GM19397 (cell line): Measurements from ENCODE around the gene TMCO6.

Source experiments
- ATAC-seq: cut with Tn5 transposase; IDR thresholded peaks from one replicate; pipeline ENCODE4 v1.9.1; 2021; ENCODE audit warnings: mild to moderate bottlenecking, moderate library complexity; ENCODE audit not compliant: unreplicated experiment

Gene TMCO6

GRCh38 chr5:140672455-140673186 lies 33.4 kb downstream of the TMCO6 start:
- no peak for ATAC-seq

DNA sequence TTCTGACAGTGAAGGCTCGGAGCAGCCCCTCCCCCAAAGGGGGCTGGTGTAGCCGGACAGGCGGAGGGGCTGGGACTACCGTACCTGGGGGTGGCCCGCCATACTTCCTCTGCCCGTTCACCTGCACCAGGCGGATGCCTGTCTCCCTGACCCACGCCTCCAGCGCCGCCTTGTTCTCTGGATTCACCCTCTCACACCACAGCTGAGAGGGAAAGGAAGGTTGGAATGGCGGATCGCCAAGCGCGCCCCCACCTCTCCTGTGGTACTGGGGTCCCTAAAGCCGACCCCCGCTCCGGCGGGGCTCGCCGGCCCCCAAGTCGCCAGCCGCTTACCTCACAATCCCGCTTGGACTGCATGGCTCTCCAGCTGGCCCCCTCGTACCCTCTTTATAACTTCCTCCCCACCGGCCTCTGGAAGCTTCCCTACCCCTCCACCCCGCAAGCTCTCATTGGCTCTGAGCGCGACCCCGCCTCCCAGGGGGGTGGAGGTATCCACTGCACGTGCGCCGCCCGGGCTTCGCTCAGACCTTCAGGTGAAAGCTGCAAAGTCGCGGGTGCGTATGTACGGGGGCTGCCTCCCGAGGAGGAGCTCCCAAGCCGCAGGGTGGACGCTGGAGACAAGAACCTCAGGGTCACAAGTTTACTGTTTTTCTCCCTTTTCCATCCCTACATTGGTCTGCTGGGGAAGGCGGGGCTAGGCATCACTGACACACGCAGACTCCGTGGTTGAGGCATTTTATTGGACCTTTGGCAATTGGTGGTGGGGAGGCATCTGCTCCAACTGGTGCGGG lies 34.1 kb downstream of the TMCO6 start, which contains the start of gene DND1:
TSS of gene DND1 (minus strand) at position 390 of the 790 bp plus-strand sequence. CDS start at position 356, 34 bp downstream.
- ATAC-seq: no peak

GRCh38 chr5:140674211-140674610 lies 35.0 kb downstream of the TMCO6 start:
- no peak for ATAC-seq

- ATAC-seq: no peak
These were observed 35.4 kb downstream of the TMCO6 start for GRCh38 chr5:140674629-140675028.

- no peak for ATAC-seq
These were observed 38.7 kb downstream of the TMCO6 start for GRCh38 chr5:140677947-140678346.

- no peak for ATAC-seq
These were observed 39.7 kb downstream of the TMCO6 start for GRCh38 chr5:140678993-140679392.

GRCh38 chr5:140690376-140690932 lies 51.2 kb downstream of the TMCO6 start:
- ATAC-seq: no peak

GRCh38 chr5:140690941-140691924 lies 52.0 kb downstream of the TMCO6 start, which contains the start of the genes HARS1 and HARS2:
Gene HARS1 (minus strand): TSS chr5:140691370. CDS start chr5:140691304, 66 bp downstream.
Gene HARS2 (plus strand): TSS chr5:140691455. CDS start chr5:140691649, 194 bp downstream.
- peak; percentile 98 for ATAC-seq

DNA sequence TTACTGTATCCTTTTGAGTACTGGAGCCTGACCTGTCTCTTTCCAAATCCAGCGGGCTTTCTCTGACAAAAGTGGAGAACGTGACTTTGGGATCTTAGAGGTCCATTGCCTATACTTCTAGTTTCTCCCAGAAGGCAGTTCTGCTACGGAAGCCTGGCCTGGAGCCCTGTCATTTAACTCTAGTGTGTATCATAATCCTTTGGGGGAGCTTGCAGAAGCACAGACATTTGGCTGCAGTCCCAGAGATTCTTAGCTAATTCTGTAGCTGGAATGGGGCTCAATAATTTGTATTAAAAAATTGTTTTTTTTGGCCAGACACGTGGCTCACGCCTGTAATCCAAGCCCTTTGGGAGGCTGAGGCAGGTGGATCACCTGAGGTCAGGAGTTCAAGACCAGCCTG lies 55.0 kb downstream of the TMCO6 start:
- no peak for ATAC-seq
